Thyroid gland (tissue), 4 donors: Measurements from ENCODE around the gene TCEAL1.

Experiments
- CTCF ChIP-seq, 6 experiments: fragments of 200-600 bp in 3 of 6; fragments of 450-650 bp in 3 of 6; sonication (generic) in 3 of 6; IDR thresholded peaks; one replicate each; pipeline ENCODE4 v1.5.1; 2016 to 2019; ENCODE audit warnings: antibody characterized with exemption in 6 of 6, mild to moderate bottlenecking in 2 of 6, inconsistent platforms in 1 of 6, moderate library complexity in 1 of 6
- POLR2A ChIP-seq, 2 donors: fragments of 450-650 bp; IDR thresholded peaks; one replicate each; pipeline ENCODE4 v1.6.1; 2017; ENCODE audit warnings: antibody characterized with exemption in 2 of 2, mild to moderate bottlenecking in 2 of 2, moderate library complexity in 1 of 2

GRCh38 chrX:103669745-103670144 is 41.0 kb downstream of the TCEAL1 start:
- no peak for TF ChIP-seq POLR2A (IDR thresholded peaks at IDR 0.05)
- TF ChIP-seq CTCF (IDR thresholded peaks at IDR 0.05), result no peak
